GM10248 (cell line): ENCODE results near the gene SMARCE1.

ENCODE experiments used
- CTCF ChIA-PET: fragments of 300-600 bp; sonication (Branson Sonifier 250); formaldehyde crosslinking; extraction: SDS; loops from one replicate; lab custom pipeline; 2021; ENCODE audit warnings: antibody characterized with exemption; lab: Yijun Ruan, JAX
- POLR2A ChIA-PET: fragments of 350-650 bp; sonication (Branson Sonifier 250); formaldehyde crosslinking; extraction: SDS; loops from one replicate; lab custom pipeline; 2020; ENCODE audit warnings: antibody characterized with exemption; lab: Yijun Ruan, JAX
- DNase-seq: peaks from one replicate; pipeline ENCODE4 v3.0.0; 2012; ENCODE audit errors: extremely low spot score
- CTCF ChIP-seq: IDR thresholded peaks from 2 replicates; pipeline ENCODE4 v1.5.1; 2012; ENCODE audit warnings: mild to moderate bottlenecking, low read depth; ENCODE audit errors: extremely low read depth, missing control alignments, control extremely low read depth

The SMARCE1 gene

GRCh38 chr17:40621578-40621977, 26.0 kb downstream of the SMARCE1 start:
- TF ChIP-seq CTCF: no peak
- DNase-seq: no peak
- ChIA-PET POLR2A (no interaction called here), CTCF (interaction anchor here (0.7 to 3.9 kb wide), 5 partner anchors 19 to 1041 kb away, joined by 3 to 27 read pairs (median 5); partner anchors contain the start of gene SMARCE1)

- ChIA-PET CTCF (interaction anchor here (0.7 to 3.9 kb wide), 16 partner anchors 8 to 1042 kb away, joined by 3 to 27 read pairs (median 8); partner anchors contain the start of gene SMARCE1), POLR2A (no interaction called here)
- DNase-seq: no peak
- TF ChIP-seq CTCF: no peak
Measured at GRCh38 chr17:40621019-40621418, 26.6 kb downstream of the SMARCE1 start.

GRCh38 chr17:40618754-40619625, 28.6 kb downstream of the SMARCE1 start:
- TF ChIP-seq CTCF: no peak
- DNase-seq: no peak
- ChIA-PET CTCF (interaction anchor here (0.9 to 6.0 kb wide), 23 partner anchors 8 to 1045 kb away, joined by 3 to 127 read pairs (median 6); partner anchors contain the start of genes CCR7 and SMARCE1), POLR2A (interaction anchor here (1.1 kb wide), 1 partner anchor 59 kb away, joined by 3 read pairs; no protein-coding TSS in a partner anchor)

- ChIA-PET POLR2A (no interaction called here), CTCF (interaction anchor here (3.1 to 6.0 kb wide), 5 partner anchors 10 to 1045 kb away, joined by 14 to 127 read pairs (median 25); partner anchors contain the start of gene CCR7)
- DNase-seq: no peak
Measured at GRCh38 chr17:40617678-40618240, 29.9 kb downstream of the SMARCE1 start.

GRCh38 chr17:40616592-40616991, 31.0 kb downstream of the SMARCE1 start:
- ChIA-PET CTCF (interaction anchor here (0.7 to 6.0 kb wide), 14 partner anchors 11 to 1046 kb away, joined by 3 to 127 read pairs (median 15); partner anchors contain the start of genes CCR7 and SMARCE1), POLR2A (no interaction called here)
- no peak for DNase-seq
- TF ChIP-seq CTCF: no peak

More at GRCh38 chr17:40617678-40618240, 29.9 kb downstream of the SMARCE1 start:
- no peak for TF ChIP-seq CTCF
